SK-N-SH (cell line): ENCODE data around the gene FBXW5.

Experiments
- CHD2 ChIP-seq: fragments of 150-350 bp; IDR thresholded peaks from 2 replicates; pipeline ENCODE4 v1.6.1; 2018; ENCODE audit warnings: low read length; ENCODE audit not compliant: partially characterized antibody
- RAD21 ChIP-seq: IDR thresholded peaks from 2 replicates; pipeline ENCODE4 v1.6.1; 2012; ENCODE audit warnings: mild to moderate bottlenecking, low read length
- TAF1 ChIP-seq: IDR thresholded peaks from 2 replicates; pipeline ENCODE4 v1.6.1; 2012; ENCODE audit warnings: low read depth, mild to moderate bottlenecking, low read length, moderate library complexity, borderline replicate concordance

DNA sequence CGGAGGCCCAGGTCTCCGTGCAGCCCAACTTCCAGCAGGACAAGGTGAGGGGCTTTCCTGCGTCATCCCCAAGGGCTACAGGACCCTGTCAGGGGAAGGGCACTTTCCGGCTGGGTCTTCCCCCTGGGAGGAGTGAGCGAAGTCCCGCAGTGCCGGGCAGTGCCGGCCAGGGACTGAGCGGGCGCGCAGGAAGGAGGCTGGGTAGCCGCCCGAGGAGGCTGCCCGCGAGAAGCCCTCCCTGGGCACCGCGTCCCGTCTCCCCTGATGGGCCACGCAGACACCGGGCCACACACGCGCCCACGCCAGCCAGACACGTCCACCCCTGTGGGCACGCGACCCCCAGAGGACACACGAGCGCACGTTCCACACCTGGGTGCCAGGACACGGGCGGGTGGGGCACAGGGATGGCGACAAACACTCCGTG is 33.1 kb upstream of the FBXW5 start:
- TF ChIP-seq RAD21 (no peak), CHD2 (no peak), TAF1 (no peak)
